Smooth muscle cell (in vitro differentiated cells): Measurements from ENCODE around the gene OR51D1. TPM values are rescaled to one million over a fixed set of nuclear protein-coding genes. Genes with fewer than 3 reads are reported as not detected.
A peak's percentile ranks its signal among the peaks of the same experiment; 100 is the strongest.

ENCODE experiments used
- DNase-seq: peaks from one replicate; lab custom pipeline; 2025; ENCODE audit not compliant: unreplicated experiment; lab: John Stamatoyannopoulos, UW
- H2AFZ ChIP-seq: fragments of 200-600 bp; sonication (generic); 2 replicates; pipeline ENCODE4 v1.6.0; 2016; ENCODE audit warnings: antibody characterized with exemption, low read depth, mild to moderate bottlenecking
- H3F3A ChIP-seq: fragments of 200-600 bp; sonication (generic); 2 replicates; pipeline ENCODE4 v1.6.0; 2017; ENCODE audit warnings: antibody characterized with exemption, low read depth
- H3K27ac ChIP-seq: fragments of 200-600 bp; sonication (generic); 2 replicates; pipeline ENCODE4 v1.5.1; 2016; ENCODE audit warnings: low read depth, mild to moderate bottlenecking
- H3K27me3 ChIP-seq: fragments of 200-600 bp; sonication (generic); 2 replicates; pipeline ENCODE4 v1.6.1; 2016; ENCODE audit warnings: low read depth, mild to moderate bottlenecking
- H3K36me3 ChIP-seq: fragments of 200-600 bp; sonication (generic); 2 replicates; pipeline ENCODE4 v1.5.1; 2016; ENCODE audit warnings: low read depth
- H3K4me1 ChIP-seq: fragments of 200-600 bp; sonication (generic); 2 replicates; pipeline ENCODE4 v1.5.1; 2016; ENCODE audit warnings: low read depth
- H3K4me2 ChIP-seq: fragments of 200-600 bp; sonication (generic); 2 replicates; pipeline ENCODE4 v1.6.0; 2016; ENCODE audit warnings: mild to moderate bottlenecking
- H3K4me3 ChIP-seq: fragments of 200-600 bp; sonication (generic); 2 replicates; pipeline ENCODE4 v1.5.1; 2016; ENCODE audit warnings: mild to moderate bottlenecking
- H3K79me2 ChIP-seq: fragments of 200-600 bp; sonication (generic); 2 replicates; pipeline ENCODE4 v1.6.0; 2016; ENCODE audit warnings: low read depth, mild to moderate bottlenecking
- H3K9ac ChIP-seq: fragments of 200-600 bp; sonication (generic); 2 replicates; pipeline ENCODE4 v1.6.0; 2016; ENCODE audit warnings: low read depth
- H3K9me3 ChIP-seq: fragments of 200-600 bp; sonication (generic); replicated peaks from 2 replicates; pipeline ENCODE4 v1.5.1; 2016; ENCODE audit warnings: low read depth
- H4K20me1 ChIP-seq: fragments of 200-600 bp; sonication (generic); 2 replicates; pipeline ENCODE4 v1.6.0; 2016; ENCODE audit warnings: low read depth
- CTCF ChIP-seq: fragments of 200-600 bp; sonication (generic); IDR thresholded peaks from 2 replicates; pipeline ENCODE4 v1.5.1; 2017; ENCODE audit warnings: borderline replicate concordance, mild to moderate bottlenecking, antibody characterized with exemption; ENCODE audit not compliant: insufficient read depth, poor library complexity, severe bottlenecking
- WGBS: methylation state at CpG from one replicate; pipeline ENCODE4 v1.1.7; 2016; ENCODE audit warnings: low lambda C conversion rate; 5-methylcytosine and 5-hydroxymethylcytosine counted together
- polyA plus RNA-seq: library from polyadenylated mRNA; unstranded; fragments of >200 nt; fragmentation: Nextera tagmentation; extraction: Ambion mirVana; gene quantifications from 2 replicates; pipeline ENCODE4 v1.2.1, GENCODE V29; 2016
- total RNA-seq: library from RNA; depleted of rRNA; stranded (reverse); fragments of >200 nt; gene quantifications from 2 replicates; pipeline ENCODE4 v1.2.3, GENCODE V29; 2014

Gene OR51D1
- total and polyA plus RNA-seq, 2 experiments from 2014 or later = not detected

GRCh38 chr11:4636136-4636535 lies 1.1 kb upstream of the OR51D1 start:
- no peak overlapping the region for H3K4me2 ChIP-seq
- no peaks in the 10 kb centered on the region for H3K9me3 ChIP-seq
- no peak overlapping the region for H3K9ac ChIP-seq
- no peaks in the 10 kb centered on the region for H3K4me1 ChIP-seq
- no peaks in the 10 kb centered on the region for H3K36me3 ChIP-seq
- peak overlapping the region; percentile 45 for H2AFZ ChIP-seq
- WGBS = 87% methylated on average over 2 of the region's 2 CpGs
- no peak overlapping the region for H3K4me3 ChIP-seq
- no peaks in the 10 kb centered on the region for H3K27me3 ChIP-seq
- no peak for TF ChIP-seq CTCF
- H3K79me2 ChIP-seq = no peaks in the 10 kb centered on the region
- no peaks in the 10 kb centered on the region for H4K20me1 ChIP-seq
- DNase-seq = no peak
- no peaks in the 10 kb centered on the region for H3F3A ChIP-seq
- no peak overlapping the region for H3K27ac ChIP-seq

- 83% methylated on average over 3 of the region's 3 CpGs for WGBS
- Histone ChIP-seq H4K20me1 (no peaks in the 10 kb centered on the region), H2AFZ (no peak overlapping the region), H3K27ac (no peak overlapping the region), H3K4me2 (no peak overlapping the region), H3K9me3 (no peaks in the 10 kb centered on the region), H3K79me2 (no peaks in the 10 kb centered on the region), H3F3A (no peaks in the 10 kb centered on the region), H3K27me3 (no peaks in the 10 kb centered on the region), H3K36me3 (no peaks in the 10 kb centered on the region), H3K4me3 (no peak overlapping the region), H3K9ac (no peak overlapping the region), H3K4me1 (no peaks in the 10 kb centered on the region)
- no peak for TF ChIP-seq CTCF
- no peak for DNase-seq
Measured at GRCh38 chr11:4637662-4638047, 378 bp downstream of the OR51D1 start.

GRCh38 chr11:4639931-4640330 lies 2.7 kb downstream of the OR51D1 start:
- Histone ChIP-seq H3F3A (no peaks in the 10 kb centered on the region), H3K4me3 (no peak overlapping the region), H3K9ac (no peak overlapping the region), H3K36me3 (no peaks in the 10 kb centered on the region), H3K27me3 (no peaks in the 10 kb centered on the region), H4K20me1 (no peaks in the 10 kb centered on the region), H3K4me2 (no peak overlapping the region), H3K9me3 (no peaks in the 10 kb centered on the region), H3K79me2 (no peaks in the 10 kb centered on the region), H3K27ac (no peak overlapping the region), H3K4me1 (no peaks in the 10 kb centered on the region), H2AFZ (no peak overlapping the region)
- DNase-seq = no peak
- WGBS = 92% methylated on average over 6 of the region's 6 CpGs
- no peak for TF ChIP-seq CTCF

GRCh38 chr11:4641501-4641900 lies 4.2 kb downstream of the OR51D1 start:
- 89% methylated on average over 7 of the region's 7 CpGs for WGBS
- Histone ChIP-seq H2AFZ (no peak overlapping the region), H3F3A (no peaks in the 10 kb centered on the region), H4K20me1 (no peaks in the 10 kb centered on the region), H3K27me3 (no peaks in the 10 kb centered on the region), H3K27ac (no peak overlapping the region), H3K79me2 (no peaks in the 10 kb centered on the region), H3K36me3 (no peaks in the 10 kb centered on the region), H3K4me2 (no peak overlapping the region), H3K4me3 (no peak overlapping the region), H3K9ac (no peak overlapping the region), H3K9me3 (no peaks in the 10 kb centered on the region), H3K4me1 (no peaks in the 10 kb centered on the region)
- no peak for TF ChIP-seq CTCF
- no peak for DNase-seq
